ENCODE measurements around the gene EIF4G1. TPM values are rescaled to one million over a fixed set of nuclear protein-coding genes. Genes with fewer than 3 reads are reported as not detected.

The EIF4G1 gene
- total and polyA plus RNA-seq, 2 of the 8 experiments (the other 6 are each of a cell fraction or from before 2014, with no cell fraction given) = 318 to 473 TPM

GRCh38 chr3:184359610-184360009, 45.2 kb downstream of the EIF4G1 start:
- peaks cover 22% of the 10 kb centered on the region for H3K23me2 ChIP-seq (ENCODE audit: low read depth, low read length)
- H3K9ac ChIP-seq (replicated peaks in 1 of 4; ENCODE audit: extremely low read depth in 1 of 4, low read depth in 3 of 4, low read length in 3 of 4) = no peak overlapping the region
- H3K4me1 ChIP-seq (replicated peaks in 1 of 4; ENCODE audit: control insufficient read depth in 3 of 4, insufficient read depth in 4 of 4, low read length in 3 of 4) = peaks cover 3 to 20% (median 12%) of the 10 kb centered on the region in 4 experiments
- ChIA-PET CTCF (ENCODE audit: partially characterized antibody) (interaction anchor here (0.9 to 7.1 kb wide), 9 partner anchors 11 to 464 kb away, joined by 3 to 47 read pairs (median 4); no protein-coding TSS in a partner anchor), POLR2A (ENCODE audit: partially characterized antibody) (interaction anchor here (0.9 to 5.2 kb wide), 10 partner anchors 9 to 180 kb away, joined by 3 to 32 read pairs (median 5); no protein-coding TSS in a partner anchor)
- no peak overlapping the region for H2BK120ac ChIP-seq (replicated peaks; ENCODE audit: low read depth, low read length)
- H4K5ac ChIP-seq (ENCODE audit: insufficient read length, low read depth, low read length) = no peak overlapping the region
- H3K79me1 ChIP-seq (ENCODE audit: low read depth, low read length) = 0 out of 2 replicates have a peak, but pooled peaks cover under 1% of the 10 kb centered on the region
- H2AFZ ChIP-seq (ENCODE audit: low read length) = no peak overlapping the region
- H3K4ac ChIP-seq (replicated peaks; ENCODE audit: insufficient read length, low read depth, low read length) = no peak overlapping the region
- peak overlapping the region; percentile 94 to 98 for H3K4me2 ChIP-seq (ENCODE audit: insufficient read depth in 1 of 2, low read depth in 2 of 2, low read length in 2 of 2)
- 34% methylated on average over 9 of the region's 9 CpGs; no CpG with 5 or more reads in 1 of the 2 experiments for WGBS, 2 experiments (ENCODE audit: extremely low coverage in 1 of 2, insufficient coverage in 1 of 2, insufficient read length in 1 of 2, insufficient replicate concordance in 2 of 2, low coverage in 1 of 2, low lambda C conversion rate in 2 of 2, missing lambda C conversion rate in 1 of 2)
- DNase-seq (ENCODE audit: low read depth in 1 of 2, low spot score in 2 of 2) (no peak), FAIRE-seq (no peak)
- peaks cover 0 to 8% (median 3%) of the 10 kb centered on the region in 4 experiments; a peak in 3 of 7 replicates for H3K27me3 ChIP-seq (replicated peaks in 1 of 4; ENCODE audit: control insufficient read depth in 3 of 4, extremely low read depth in 1 of 4, insufficient read depth in 3 of 4, low read length in 3 of 4)
- H3K56ac ChIP-seq (replicated peaks; ENCODE audit: insufficient read length, low read depth, low read length) = no peak overlapping the region
- peak overlapping the region; percentile 75 for H4K91ac ChIP-seq (replicated peaks; ENCODE audit: insufficient read length, low read length)
- H2BK15ac ChIP-seq (ENCODE audit: low read length) = no peak overlapping the region
- H3K14ac ChIP-seq (ENCODE audit: insufficient read length) = no peak overlapping the region
- H3K9me3 ChIP-seq (ENCODE audit: insufficient read depth in 2 of 2, low read depth in 1 of 2, low read length in 1 of 2) = no peaks in the 10 kb centered on the region
- H3K27ac ChIP-seq (ENCODE audit: low read depth, low read length) = no peak overlapping the region
- H3K23ac ChIP-seq (ENCODE audit: insufficient read length) = no peak overlapping the region
- peaks cover 0 to 10% of the 10 kb centered on the region in 2 experiments; a peak in 2 of 4 replicates for H3K79me2 ChIP-seq (ENCODE audit: control insufficient read depth in 1 of 2, insufficient read depth in 2 of 2, low read length in 2 of 2)
- no peak overlapping the region for H2AK5ac ChIP-seq (ENCODE audit: low read depth, low read length)
- H2BK12ac ChIP-seq (ENCODE audit: low read depth, low read length) = no peak overlapping the region
- H4K8ac ChIP-seq (ENCODE audit: extremely low read depth, insufficient read depth, low read length) = no peak overlapping the region
- no peak for TF ChIP-seq CHD1 (IDR thresholded peaks at IDR 0.05; ENCODE audit: low read depth, low read length)
- no peak for TF ChIP-seq TAF1 (IDR thresholded peaks at IDR 0.05; ENCODE audit: low read depth, low read length)
- TF ChIP-seq HDAC6 (IDR thresholded peaks at IDR 0.05; ENCODE audit: low read depth, low read length) = no peak
- TF ChIP-seq JUN (IDR thresholded peaks at IDR 0.05; ENCODE audit: low read depth, low read length) = no peak
- no peak for TF ChIP-seq E2F6 (IDR thresholded peaks at IDR 0.05)
- no peak for TF ChIP-seq RAD21 (IDR thresholded peaks at IDR 0.05 in 1 of 2, conservative IDR thresholded peaks at IDR 0.05 in 1 of 2; ENCODE audit: low read depth in 2 of 2, low read length in 2 of 2)
- no peak for TF ChIP-seq GABPA (IDR thresholded peaks at IDR 0.05; ENCODE audit: borderline replicate concordance, insufficient read depth, low read length)
- TF ChIP-seq JUND (IDR thresholded peaks at IDR 0.05; ENCODE audit: low read length) = no peak
- TF ChIP-seq CEBPB (IDR thresholded peaks at IDR 0.05; ENCODE audit: low read depth, low read length) = no peak
- no peak for TF ChIP-seq SIRT6 (IDR thresholded peaks at IDR 0.05; ENCODE audit: low read length)
- peaks cover 6 to 7% of the 10 kb centered on the region in 2 experiments for H4K20me1 ChIP-seq (replicated peaks in 1 of 2; ENCODE audit: control insufficient read depth in 1 of 2, insufficient read depth in 2 of 2, low read length in 2 of 2)
- H3K18ac ChIP-seq (ENCODE audit: extremely low read depth, low read length) = no peak overlapping the region; the same call in 1 of the 2 replicates
- no peak overlapping the region for H2BK20ac ChIP-seq (ENCODE audit: low read length)
- H2BK5ac ChIP-seq (ENCODE audit: low read depth, low read length) = no peak overlapping the region
- H3K36me3 ChIP-seq (ENCODE audit: control insufficient read depth in 2 of 4, insufficient read depth in 4 of 4, low read length in 3 of 4) = peaks cover 4 to 28% (median 19%) of the 10 kb centered on the region in 4 experiments; a peak in 5 of 8 replicates
- peak overlapping the region in 1 of 4 experiments; percentile 80; a peak in 1 of 8 replicates for H3K4me3 ChIP-seq (ENCODE audit: extremely low read depth in 1 of 4, insufficient read depth in 2 of 4, low read depth in 3 of 4, low read length in 4 of 4)

All from H1 (cell line).